HPDE6-E6E7 (cell line): ENCODE results near the gene PMM2.

Source experiments
- DNase-seq: peaks from one replicate; pipeline ENCODE4 v3.0.0; 2011; ENCODE audit warnings: missing footprints; ENCODE audit errors: extremely low spot score

Gene PMM2

DNA sequence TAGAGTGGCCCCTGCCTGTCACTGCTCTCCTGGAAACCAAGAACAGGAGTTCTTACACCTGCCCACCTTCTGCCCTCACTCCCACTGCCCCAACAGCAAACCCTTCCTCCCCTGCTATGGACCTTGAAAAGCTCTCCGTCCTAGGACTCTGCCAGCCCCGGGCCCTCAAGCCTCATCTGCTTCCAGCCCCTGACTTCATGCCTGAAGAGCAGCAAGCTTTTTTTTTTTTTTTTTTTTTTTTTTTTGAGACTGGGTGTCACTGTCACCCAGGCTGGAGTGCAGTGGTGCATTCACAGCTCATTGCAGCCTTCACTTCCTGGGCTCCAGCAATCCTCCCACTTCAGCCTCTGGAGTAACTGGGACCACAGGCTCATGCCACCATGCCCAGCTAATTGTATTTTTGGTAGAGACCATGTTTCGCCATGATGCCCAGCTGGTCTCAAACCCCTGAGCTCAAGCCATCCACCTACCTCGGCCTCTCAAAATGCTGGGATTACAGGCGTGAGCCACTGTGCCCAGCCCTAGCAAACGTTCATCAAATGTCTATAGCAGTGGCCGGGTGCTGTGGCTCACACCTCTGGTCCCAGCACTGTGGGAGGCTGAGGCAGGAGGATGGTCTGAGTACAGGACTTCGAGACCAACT lies 54.2 kb downstream of the PMM2 start:
- DNase-seq: no peak

- DNase-seq: no peak
Measured at GRCh38 chr16:8852534-8852933, 54.9 kb downstream of the PMM2 start.

DNA sequence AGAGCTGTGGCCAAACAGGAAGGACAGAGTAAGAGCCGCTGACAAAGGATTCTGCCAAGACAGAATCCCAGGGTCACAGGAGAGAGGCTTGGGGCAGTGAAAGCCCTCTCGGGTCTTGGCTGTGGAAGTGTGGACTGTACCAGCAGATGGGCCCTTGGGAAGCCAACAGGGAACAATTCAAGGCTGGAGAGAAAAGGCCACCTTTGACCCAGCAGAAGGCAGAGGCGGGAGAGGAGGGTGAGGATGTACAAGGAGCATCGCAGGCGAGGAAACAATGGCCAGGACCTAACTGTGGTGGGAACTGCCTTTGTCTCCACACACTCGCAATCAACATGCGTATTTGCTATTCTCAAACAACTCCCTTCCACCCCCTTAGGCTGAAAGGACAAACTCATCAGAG lies 55.5 kb downstream of the PMM2 start:
- DNase-seq: no peak

DNA sequence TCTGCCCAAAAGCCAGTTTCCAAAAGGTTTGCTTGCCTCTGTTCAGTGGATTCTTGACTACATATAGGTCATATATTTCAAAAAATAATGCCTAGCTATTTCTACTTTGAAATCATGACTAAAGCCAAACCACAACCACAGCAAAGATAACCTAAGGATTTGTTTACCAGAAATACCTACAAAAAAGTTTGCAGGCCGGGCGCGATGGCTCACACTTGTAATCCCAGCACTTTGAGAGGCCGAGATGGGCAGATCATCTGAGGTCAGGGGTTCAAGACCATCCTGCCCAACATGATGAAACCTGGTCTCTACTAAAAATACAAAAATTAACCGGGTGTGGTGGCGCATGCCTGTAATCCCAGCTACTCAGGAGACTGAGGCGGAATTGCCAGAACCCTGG lies 56.0 kb downstream of the PMM2 start:
- no peak for DNase-seq

- DNase-seq: no peak
Measured at GRCh38 chr16:8854298-8854948, 56.8 kb downstream of the PMM2 start.

DNA sequence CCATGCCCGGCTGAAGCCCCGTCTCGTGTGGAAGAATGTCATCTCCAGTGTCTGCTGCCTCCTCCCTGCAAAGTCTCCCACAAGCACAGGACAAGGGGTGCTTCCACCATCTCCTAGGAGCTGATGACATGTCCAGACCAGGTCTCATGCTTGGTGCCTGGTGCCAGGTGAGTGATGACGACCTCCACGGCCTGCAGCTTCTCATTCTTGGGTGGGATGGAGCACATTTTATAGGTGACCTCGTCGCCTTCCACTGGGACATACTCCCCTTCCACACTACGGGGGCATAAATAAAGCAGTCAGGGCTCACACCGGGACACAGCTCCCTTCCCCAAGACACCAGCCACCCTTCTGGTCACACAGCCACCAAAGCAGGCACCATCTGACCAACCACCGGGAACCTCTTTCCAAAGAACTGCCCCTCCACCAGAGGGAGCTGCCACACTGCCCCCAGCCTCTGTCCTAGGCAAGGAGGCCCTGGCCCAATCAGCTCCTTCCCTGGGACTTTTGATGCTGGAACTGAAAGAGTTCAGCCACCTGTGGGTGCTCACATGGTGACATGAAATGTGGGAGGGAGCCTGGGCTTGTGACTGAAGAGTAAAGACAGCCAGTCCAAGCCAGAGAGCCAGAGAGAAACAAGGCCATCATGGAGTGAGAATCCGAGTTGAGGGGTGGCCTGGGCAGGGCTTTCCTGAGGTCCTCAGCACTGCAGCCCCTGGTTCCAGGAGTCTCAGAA lies 57.6 kb downstream of the PMM2 start:
- no peak for DNase-seq

- DNase-seq: no peak
Measured at GRCh38 chr16:8855972-8856371, 58.3 kb downstream of the PMM2 start.

DNA sequence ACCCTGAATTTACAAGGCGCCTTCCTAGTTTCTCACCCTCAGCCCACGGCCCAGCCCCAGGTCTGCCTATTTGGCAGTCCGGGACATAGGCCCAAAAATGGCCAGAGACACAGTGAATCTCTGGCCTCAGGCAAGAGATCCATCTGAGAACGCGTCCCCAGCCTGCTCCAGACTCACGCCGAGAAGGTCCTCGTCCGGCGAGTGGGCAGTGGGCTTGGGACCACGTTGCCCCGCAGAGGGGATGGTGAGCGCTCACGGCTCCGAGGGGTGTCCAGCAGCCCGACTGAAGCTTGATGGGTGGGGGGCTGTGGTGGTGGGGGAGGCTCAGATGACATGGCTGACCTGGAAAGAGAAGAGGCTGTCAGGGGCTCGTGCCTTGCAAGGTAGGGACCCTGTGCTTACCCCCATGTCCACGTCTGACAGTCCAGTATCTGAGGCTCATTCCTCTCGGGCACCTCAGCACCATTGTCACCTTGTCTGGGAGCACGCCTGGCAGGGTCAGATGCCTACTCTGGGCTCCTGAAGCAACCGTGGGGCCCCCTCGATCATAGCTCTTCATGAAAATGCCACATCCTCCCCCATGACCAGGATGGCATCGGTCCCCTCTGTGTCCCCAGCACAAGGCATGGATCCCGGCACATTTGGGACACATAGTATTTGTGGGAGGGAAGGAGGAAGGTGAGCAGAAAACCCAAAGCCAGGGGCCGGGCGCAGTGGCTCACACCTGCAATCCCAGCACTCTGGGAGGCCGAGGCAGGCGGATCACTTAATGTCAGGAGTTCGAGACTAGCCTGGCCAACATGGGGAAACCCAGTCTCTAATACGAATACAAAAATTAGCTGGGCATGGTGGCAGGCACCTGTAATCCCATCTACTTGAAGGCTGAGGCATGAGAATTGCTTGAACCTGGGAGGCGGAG lies 61.6 kb downstream of the PMM2 start:
- DNase-seq: no peak

DNA sequence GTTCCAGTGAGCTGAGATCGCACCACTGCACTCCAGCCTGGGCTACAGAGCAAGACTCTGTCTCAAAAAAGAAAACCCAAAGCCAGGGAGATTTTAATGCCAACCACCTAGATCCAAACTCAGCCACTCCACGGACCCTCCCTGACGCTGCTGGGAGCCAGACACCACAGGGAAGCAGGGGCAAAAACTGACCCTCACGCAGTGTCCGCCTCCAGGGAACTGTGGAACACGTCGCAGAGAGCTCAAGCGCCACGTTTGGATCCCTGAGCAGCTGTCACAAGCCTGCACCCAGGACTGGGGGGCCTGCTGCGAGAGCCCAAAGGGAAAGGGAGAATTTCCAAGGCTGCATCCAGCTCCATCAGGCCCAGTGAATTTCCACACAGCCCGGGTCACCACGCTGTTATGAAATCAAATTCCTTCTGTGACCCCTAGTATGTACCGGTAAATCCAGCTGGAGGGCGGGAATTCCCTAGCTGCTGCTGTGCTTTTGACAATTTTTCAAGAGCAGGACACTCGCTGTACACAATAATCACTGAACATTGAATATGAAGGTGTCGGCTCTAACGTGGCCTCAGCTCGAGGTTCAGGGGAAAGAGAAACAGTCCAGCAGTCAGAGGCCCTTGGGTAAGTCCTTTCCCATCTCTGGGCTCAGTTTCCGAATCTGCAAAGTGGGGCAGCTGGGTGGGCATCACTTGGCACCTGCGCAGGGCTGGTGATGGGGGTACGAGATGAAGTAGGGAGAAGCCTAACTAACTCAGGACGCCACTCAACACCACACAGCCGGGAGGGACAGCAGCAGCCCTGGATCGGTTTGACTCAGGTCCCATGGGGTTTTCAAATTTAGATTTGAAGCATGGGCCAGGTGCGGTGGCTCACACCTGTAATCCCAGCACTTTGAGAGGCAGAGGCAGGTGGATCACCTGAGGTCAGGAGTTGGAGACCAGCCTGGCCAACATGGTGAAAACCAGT lies 62.6 kb downstream of the PMM2 start:
- no peak for DNase-seq

DNA sequence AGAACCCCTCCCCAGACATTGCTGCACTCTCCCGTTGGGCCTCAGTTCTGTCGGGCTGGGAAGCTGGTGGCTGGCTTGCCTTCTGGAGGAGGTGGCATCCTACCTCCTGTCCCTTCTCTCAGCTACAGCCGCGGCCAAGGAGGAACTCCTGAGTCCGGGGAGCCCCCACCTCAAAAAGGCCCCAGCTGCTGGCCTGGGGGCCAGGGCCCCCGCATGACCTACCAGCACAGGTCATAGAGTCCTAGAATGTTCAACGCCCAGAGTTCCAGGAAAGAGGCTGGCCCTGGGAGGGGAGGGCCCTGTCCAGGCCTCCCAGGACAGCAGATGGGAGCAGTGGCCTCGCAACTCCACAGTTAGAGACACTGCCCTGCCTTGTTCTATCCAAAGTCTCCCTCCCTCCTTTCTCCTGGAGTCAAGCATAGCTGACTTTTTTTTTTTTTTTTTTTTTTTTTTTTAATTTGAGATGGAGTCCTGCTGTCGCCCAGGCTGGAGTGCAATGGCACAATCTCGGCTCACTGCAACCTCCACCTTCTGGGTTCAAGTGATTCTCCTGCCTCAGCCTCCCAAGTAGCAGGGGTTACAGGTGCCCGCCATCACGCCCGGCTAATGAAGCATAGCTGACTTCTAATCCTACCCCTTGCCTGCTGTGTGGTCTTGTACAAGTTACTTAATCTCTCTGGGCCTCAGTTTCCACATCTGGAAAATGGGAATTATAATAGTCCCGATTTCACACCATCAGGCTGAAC lies 64.1 kb downstream of the PMM2 start:
- DNase-seq: no peak

GRCh38 chr16:8862309-8863130 lies 64.9 kb downstream of the PMM2 start:
- no peak for DNase-seq

- no peak for DNase-seq
Measured at GRCh38 chr16:8863594-8864424, 66.2 kb downstream of the PMM2 start.

DNA sequence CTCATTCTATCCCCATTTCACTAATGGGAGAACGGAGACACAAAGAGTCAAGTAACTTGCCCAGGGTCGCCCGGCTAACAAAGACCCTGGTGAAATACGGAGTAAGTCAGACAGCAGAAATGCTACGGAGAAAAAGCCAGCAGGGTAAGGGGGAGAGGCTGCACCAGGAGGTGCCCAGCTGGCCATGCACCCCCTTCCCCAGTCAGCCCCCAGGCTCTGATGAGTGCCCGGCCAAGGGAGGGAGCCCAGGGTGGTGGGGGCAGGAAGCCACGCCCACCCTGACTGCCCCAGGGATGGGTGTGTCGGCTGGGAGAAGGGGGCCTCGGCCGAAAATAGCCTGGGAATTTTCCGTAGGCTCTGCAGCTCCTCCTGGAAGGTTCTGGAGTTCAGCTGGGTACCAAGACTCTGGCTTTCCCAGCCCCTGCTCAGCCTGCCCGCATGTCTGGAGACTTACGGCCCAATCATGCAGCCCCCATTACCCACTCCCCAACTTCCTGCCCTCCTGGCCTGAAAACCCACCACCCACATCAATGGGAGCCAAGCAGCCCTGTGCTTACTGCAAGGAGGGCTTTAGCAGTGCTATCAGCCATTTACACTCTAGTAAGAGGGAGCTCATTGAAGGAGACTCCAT lies 67.0 kb downstream of the PMM2 start:
- no peak for DNase-seq

- DNase-seq: no peak
Measured at GRCh38 chr16:8865145-8865882, 67.7 kb downstream of the PMM2 start.

- DNase-seq: no peak
Measured at GRCh38 chr16:8866118-8866883, 68.7 kb downstream of the PMM2 start.

- no peak for DNase-seq
Measured at GRCh38 chr16:8866884-8867215, 69.2 kb downstream of the PMM2 start.
